Measurements from ENCODE around the gene VPS41. TPM values are rescaled to one million over a fixed set of nuclear protein-coding genes. Genes with fewer than 3 reads are reported as not detected.
A peak's percentile ranks its signal among the peaks of the same experiment; 100 is the strongest.

Gene VPS41
- total RNA-seq, 1 donor from 2014 or later = 39.9 TPM

GRCh38 chr7:38817526-38817925, 91.5 kb downstream of the VPS41 start:
- DNase-seq (ENCODE audit: low read depth in 2 of 2) = no peak

- DNase-seq (ENCODE audit: low read depth in 2 of 2) = no peak
Measured at GRCh38 chr7:38813768-38814167, 95.2 kb downstream of the VPS41 start.

DNA sequence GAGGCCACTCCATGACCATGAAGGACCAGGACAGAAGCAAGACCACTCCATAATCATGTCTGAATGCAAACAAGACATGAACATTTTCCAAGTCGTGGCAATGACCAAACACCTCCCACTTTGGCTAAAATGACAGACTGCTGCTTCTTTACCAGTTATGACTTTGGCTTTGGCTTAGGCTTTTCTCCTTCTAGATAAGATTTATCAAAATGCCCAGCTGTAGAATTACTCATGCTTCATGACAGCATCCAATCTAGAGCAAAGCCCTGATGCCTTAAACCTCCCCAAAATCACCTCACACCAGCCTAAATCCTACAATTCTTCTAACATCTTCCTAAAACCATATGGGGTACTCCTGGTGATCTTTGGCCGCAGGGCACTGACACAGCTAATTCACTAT, 102.1 kb downstream of the VPS41 start:
- DNase-seq (ENCODE audit: low read depth in 2 of 2) = no peak

DNA sequence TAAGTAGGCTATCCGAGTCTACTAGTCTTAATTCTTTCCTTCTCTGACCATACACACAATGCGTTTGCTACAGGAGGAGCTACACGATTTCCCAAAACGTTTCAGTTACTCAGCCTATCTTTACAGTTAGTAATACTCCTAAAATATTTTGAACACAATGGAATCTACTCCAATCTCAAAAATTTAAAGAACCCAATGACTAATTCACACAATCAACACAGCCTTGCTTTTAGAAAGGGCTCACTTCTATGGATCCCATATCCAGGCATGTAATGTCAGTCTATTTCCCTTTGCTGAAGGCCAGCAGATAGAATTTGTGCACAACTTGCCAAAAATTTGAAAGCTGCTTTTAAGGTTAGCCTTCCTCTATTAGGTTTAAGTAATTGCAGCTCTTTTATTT, 107.2 kb downstream of the VPS41 start:
- DNase-seq (ENCODE audit: low read depth in 2 of 2) = no peak

DNA sequence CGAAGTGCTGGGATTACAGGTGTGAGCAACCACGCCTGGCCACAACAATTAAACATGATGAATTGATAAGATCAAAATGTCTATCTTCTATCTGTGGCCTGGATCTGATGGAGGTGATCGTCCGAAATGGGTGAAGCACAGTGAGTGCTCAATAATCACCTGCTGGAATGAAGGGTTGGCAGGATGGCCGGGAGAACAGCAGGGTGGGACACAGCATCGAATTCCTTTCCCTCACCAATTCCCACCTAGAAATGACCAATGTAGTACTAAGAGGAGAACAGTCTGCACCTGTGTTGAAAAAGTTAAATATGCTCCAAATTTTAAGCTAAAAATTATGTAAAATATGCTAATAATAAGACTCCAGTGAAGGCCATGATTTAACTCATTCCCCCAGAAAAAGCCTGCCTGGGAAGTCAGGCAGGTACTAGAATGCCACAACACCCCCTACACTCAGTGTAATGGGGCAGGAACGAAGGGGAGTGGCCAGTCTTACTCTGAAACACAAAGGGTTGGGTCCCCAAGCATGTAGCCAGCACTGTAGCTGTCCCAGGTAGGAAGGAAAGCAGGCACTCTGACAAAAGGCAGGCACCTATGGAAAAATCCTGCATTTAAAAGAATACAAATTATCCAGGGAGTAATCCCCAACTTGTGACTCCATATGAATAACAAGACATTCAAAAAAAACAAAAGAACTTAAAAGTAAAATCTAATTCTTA, 110.3 kb downstream of the VPS41 start:
- no peak for DNase-seq (ENCODE audit: low read depth in 2 of 2)

GRCh38 chr7:38796626-38797501, 112.1 kb downstream of the VPS41 start:
- DNase-seq (ENCODE audit: low read depth in 2 of 2) = peak; percentile 68 to 79

GRCh38 chr7:38795593-38795992, 113.4 kb downstream of the VPS41 start:
- no peak for DNase-seq (ENCODE audit: low read depth in 2 of 2)

DNA sequence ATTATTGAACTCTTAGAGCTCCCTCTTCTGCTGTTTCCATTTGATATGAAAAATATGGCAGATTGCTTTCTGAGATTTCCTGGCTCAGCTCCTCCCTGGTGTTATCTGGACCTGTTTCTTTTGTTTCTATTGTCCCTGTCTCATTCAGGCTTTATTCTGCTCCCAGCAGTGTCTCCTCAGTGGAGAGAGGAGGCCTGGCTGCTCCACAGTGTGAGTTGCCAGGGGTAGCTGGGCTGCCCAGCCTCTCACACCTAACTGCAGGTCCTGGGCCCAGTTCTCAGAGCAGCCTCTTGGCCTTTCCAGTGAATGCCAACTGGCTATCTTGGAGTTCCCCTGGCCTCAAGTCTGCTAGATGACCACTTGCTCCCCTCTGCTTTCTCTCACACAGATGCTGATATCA, 127.0 kb downstream of the VPS41 start:
- DNase-seq (ENCODE audit: low read depth in 2 of 2) = no peak

DNA sequence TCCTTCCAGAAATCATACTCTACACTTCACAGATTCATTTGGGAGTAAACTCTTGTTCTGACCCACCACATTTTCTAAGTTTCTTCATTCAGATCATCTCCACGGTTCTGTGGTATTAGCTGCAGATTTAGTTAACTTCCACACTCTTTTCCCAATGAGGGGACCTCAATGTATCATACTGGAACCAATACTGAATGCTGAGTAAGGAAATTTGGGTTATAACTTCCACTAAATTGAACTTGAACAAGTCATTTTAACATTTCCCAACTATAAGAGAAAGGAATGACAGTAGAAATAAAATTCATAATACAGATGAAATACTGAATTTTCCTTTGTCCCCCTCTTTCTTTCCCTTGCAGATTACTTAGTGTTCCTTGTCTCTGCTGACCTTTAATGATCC, 131.4 kb downstream of the VPS41 start:
- DNase-seq (ENCODE audit: low read depth in 2 of 2) = no peak

DNA sequence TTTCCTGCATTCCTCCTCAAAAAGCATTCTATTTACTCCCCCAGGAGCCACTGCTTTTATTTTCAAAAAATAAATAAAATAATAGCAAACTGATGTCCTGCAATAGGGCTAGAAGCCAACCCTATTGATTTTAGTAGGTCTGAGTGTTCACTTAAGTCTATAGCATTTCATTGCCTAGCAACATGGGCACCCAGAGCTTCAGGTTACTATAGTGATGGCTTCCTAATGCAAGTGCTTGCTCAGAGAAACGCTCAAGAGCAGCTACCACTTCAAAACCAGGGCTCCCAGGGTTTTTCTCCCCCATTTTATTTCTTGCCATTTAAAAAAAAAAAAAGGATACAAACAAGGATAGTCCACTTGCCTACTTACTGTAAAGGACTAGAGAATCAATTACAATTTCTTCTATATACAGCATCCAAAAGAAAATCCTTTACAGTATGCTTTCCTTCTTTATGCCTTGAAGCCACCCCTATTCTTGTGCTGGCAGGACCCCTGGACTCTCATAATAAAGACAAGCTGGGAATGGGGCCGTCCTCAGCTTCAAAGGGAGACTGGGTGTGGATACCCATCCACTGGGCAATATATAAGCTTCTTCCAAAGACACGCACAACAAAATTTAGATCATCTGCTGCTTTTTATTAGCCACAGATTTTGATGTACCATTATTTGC, 133.3 kb downstream of the VPS41 start:
- no peak for DNase-seq (ENCODE audit: low read depth in 2 of 2)

DNA sequence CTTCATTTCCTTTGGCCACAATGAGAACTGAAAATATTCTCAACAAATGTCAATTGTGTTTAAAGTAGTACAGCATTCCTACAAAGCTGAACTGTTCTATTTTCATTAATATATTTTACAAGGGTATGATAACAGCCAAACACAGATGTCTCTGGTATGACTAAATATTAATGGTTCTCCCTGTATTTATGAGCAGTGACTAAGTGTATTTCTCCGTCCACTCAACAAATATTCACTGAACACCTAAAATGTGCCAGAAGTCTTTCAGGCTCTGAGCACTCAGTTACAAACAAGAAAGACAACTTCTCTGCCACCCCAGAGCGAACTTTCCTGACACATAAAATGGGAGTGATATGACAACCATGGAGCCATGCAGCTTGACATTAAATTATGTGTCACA, 135.6 kb downstream of the VPS41 start:
- no peak for DNase-seq (ENCODE audit: low read depth in 2 of 2)

- peak; percentile 63 for DNase-seq (ENCODE audit: low read depth in 2 of 2)
Measured at GRCh38 chr7:38760226-38760625, 148.8 kb downstream of the VPS41 start.

DNA sequence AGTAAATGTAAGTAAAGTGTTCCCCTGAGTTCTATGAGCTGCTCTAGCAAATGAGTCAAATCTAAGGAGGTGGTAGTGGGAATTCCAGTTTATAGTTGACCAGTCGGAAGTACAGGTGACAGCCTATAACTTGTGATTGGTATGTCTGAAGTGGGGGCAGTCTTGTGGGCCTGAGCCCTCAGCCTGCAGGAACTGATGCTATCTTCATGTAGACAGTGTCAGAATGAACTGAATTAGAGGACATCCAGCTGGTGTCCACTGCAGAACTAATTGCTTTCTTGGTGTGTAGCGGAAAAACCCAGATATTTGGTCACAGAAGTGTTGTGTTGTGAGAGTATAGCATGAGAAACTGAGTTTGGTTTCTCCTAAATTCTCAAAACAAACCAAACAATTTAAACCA, 150.0 kb downstream of the VPS41 start:
- no peak for DNase-seq (ENCODE audit: low read depth in 2 of 2)

DNA sequence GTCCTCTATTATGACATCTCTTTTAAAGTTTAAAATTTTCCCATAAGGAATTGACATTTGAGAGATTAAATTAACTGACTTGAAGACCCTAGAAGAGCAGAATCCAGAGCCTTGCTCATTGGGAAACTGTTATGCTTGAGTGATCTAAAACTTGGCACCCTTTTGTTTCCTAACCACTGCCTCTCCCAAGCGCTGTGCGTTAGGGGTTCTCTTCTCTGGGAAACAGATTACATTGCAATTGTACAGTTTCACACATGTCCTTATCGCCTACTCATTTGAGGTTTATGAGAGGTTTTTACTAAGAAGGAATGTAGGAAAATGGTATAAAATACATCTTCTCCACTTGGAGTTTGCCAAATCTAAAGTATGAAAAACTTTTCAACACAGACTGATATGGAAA, 151.1 kb downstream of the VPS41 start:
- DNase-seq (ENCODE audit: low read depth in 2 of 2) = no peak

DNA sequence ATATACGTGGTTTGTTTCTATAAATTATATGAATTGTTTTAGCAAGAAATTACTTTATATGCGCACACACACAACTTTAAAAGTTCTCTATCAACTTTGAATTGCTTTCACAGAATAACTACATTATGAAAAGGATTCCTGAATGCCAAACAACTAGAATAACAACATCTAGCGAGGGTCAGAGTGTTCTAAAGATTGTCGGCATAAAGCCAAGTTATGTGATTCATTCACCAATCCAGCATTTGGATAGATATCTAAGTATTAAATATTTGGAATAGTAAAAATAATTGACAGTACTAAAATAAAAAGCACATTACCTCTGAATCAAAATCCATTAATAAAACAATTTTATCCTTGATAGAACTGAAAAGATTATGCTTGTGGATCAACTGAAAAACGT, 152.5 kb downstream of the VPS41 start:
- peak; percentile 35 to 36 for DNase-seq (ENCODE audit: low read depth in 2 of 2)

GRCh38 chr7:38753347-38753746, 155.6 kb downstream of the VPS41 start:
- no peak for DNase-seq (ENCODE audit: low read depth in 2 of 2)

DNA sequence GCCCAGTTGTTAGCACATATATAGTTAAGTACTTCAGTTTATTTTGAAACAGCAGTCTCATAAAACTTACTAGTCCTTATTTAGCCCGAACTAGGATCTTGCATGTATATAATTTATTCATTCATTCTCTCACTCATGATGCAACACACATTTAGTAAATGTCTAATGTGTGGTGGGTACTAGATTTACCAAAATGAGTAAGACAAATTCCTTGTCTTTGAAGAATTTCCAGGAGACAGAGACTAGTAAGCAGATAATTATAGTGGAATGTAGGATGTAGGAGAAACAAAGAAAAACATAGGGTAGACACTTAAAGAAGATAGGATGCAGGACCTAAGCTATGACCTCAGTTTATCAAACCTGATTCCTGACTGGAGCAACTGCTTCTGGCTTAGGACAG, 157.6 kb downstream of the VPS41 start:
- DNase-seq (ENCODE audit: low read depth in 2 of 2) = no peak

- DNase-seq (ENCODE audit: low read depth in 2 of 2) = peak; percentile 8 to 20
Measured at GRCh38 chr7:38748056-38748610, 160.9 kb downstream of the VPS41 start.

DNA sequence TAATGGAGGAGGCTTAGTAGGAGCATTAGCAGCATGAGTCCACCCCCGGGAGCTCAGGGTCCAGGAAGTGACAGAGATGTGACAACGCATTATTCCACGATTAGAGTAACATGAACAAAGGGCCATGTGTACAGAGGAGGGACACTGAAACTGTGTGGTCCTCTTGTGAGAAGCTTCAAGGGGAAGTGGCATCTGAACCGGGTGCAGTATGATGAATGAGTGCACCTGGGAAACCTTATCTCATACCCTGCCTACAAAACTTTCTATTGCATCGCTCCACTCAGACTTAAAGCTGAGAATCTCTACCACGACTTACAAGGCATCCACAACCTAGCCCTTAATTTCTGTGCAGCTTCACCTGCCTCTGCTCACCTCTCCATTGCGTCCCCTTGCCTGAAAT, 162.6 kb downstream of the VPS41 start:
- DNase-seq (ENCODE audit: low read depth in 2 of 2) = no peak

- DNase-seq (ENCODE audit: low read depth in 2 of 2) = peak in 1 of 2 donors; percentile 21
Measured at GRCh38 chr7:38744746-38745145, 164.2 kb downstream of the VPS41 start.

- DNase-seq (ENCODE audit: low read depth in 2 of 2) = no peak
Measured at GRCh38 chr7:38743899-38744298, 165.1 kb downstream of the VPS41 start.

DNA sequence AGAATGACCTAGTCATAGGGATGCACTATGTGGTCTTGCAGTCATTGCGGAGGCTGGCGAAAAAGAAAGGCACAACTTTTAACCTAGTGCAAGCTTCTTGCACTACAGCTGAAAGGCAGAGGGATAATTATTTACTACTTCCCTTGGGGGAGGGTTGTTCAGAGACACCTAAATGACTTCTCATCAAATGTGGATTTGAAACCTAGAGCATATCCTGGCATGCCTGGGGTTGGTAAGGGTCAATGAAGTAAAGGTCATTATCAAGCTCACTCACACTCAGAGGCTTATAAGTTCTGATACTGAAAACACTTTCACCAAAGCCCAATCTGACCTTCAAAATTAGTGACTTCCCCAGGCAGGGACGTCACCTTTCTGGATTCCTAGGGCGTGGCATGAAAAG, 168.9 kb downstream of the VPS41 start:
- DNase-seq (ENCODE audit: low read depth in 2 of 2) = no peak

All from lung microvascular endothelial cell (primary cell).